PC-3 (cell line): ENCODE results near the gene RPL6.

Source experiments
- EZH2 ChIP-seq: fragments of 300-600 bp; sonication (generic); IDR thresholded peaks from one replicate; pipeline ENCODE4 v1.6.1; 2017; ENCODE audit warnings: antibody characterized with exemption, mild to moderate bottlenecking, low read length; ENCODE audit not compliant: unreplicated experiment
- EZH2phosphoT487 ChIP-seq: fragments of 300-600 bp; sonication (generic); IDR thresholded peaks from 2 replicates; pipeline ENCODE4 v1.6.1; 2018; ENCODE audit warnings: mild to moderate bottlenecking, antibody characterized with exemption, low read length, borderline replicate concordance
- TF ChIP-seq, protein P1 (sequence below): fragments of 300-600 bp; sonication (generic); conservative IDR thresholded peaks from 2 replicates; pipeline ENCODE4 v1.5.1; 2017; ENCODE audit warnings: antibody characterized with exemption, low read depth, mild to moderate bottlenecking, low read length

DNA sequence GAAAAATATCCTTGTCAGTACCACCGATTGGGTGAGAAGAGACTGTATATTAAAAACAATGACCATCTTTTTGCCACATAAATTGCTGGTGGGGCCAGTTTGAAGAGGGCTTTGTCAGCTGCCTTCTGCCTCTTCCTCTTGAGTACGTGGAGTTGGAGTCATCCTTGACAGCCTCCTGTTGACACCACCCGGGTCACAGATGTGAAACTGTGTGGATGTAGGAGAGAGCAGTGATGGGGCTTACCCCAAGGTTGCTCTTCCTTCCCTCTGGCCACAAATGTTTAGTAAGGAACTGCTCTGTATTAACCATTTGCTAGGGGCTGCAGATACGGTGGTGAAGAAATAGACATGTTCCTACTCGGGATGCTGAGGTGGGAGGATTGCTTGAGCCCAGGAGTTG lies 21.5 kb upstream of the RPL6 start:
- TF ChIP-seq EZH2 (no peak), EZH2phosphoT487 (no peak)
- TF ChIP-seq, protein P1, sequence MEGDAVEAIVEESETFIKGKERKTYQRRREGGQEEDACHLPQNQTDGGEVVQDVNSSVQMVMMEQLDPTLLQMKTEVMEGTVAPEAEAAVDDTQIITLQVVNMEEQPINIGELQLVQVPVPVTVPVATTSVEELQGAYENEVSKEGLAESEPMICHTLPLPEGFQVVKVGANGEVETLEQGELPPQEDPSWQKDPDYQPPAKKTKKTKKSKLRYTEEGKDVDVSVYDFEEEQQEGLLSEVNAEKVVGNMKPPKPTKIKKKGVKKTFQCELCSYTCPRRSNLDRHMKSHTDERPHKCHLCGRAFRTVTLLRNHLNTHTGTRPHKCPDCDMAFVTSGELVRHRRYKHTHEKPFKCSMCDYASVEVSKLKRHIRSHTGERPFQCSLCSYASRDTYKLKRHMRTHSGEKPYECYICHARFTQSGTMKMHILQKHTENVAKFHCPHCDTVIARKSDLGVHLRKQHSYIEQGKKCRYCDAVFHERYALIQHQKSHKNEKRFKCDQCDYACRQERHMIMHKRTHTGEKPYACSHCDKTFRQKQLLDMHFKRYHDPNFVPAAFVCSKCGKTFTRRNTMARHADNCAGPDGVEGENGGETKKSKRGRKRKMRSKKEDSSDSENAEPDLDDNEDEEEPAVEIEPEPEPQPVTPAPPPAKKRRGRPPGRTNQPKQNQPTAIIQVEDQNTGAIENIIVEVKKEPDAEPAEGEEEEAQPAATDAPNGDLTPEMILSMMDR, result no peak
